NCI-H446 (cell line): ENCODE measurements around the gene CYP26B1.

Experiments
- DNase-seq, 2 experiments: peaks; one replicate each; lab custom pipeline; 2025; lab: John Stamatoyannopoulos, UW

CYP26B1 gene

GRCh38 chr2:72130659-72131360 is 16.9 kb downstream of the CYP26B1 start:
- DNase-seq: no peak

GRCh38 chr2:72129681-72130340 is 17.9 kb downstream of the CYP26B1 start:
- DNase-seq: peak; percentile 22 to 54

GRCh38 chr2:72128843-72129227 is 18.8 kb downstream of the CYP26B1 start:
- no peak for DNase-seq

- no peak for DNase-seq
These were observed 19.4 kb downstream of the CYP26B1 start for GRCh38 chr2:72128059-72128842.

- no peak for DNase-seq
These were observed 20.1 kb downstream of the CYP26B1 start for GRCh38 chr2:72127401-72128058.

- no peak for DNase-seq
These were observed 21.2 kb downstream of the CYP26B1 start for GRCh38 chr2:72126186-72127100.

DNA sequence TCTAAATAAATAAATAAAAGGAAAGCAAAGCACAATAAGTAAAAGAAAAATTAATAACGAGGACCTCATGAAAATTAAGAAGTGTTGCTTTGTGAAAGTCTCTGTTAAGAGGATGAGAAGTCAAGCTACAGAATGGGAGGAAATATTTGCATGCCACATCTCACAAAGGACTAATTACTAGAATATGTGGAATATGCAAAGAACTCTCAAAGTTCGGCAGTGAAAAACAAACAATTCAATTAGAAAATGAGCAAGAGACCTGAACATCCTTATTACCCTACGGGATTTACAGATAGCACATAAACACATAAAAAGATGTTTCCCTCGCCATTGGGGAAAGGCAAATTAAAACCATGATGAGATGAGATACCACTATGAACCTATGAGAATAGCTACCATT is 23.3 kb downstream of the CYP26B1 start:
- no peak for DNase-seq

GRCh38 chr2:72121153-72121552 is 26.5 kb downstream of the CYP26B1 start:
- DNase-seq: no peak

- DNase-seq: no peak
These were observed 28.7 kb downstream of the CYP26B1 start for GRCh38 chr2:72118951-72119350.

DNA sequence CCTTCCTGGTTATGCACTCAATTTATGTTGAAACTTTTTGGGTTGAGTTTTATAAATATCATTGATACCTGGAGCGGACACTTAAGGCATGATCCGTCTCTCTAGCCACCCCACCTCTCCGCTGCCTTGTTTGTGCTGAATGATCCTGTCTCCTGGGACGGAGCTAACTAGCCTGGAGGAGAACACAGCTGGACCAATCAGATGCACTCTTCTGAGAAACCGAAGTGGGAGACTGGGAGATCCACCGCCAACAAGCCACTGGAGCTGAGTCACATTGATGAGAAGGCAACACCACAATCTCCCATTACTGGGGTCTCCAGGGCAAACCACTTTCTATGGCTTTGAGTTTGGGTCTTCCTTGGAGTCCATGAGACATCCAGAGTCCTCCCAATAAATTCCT is 29.3 kb downstream of the CYP26B1 start:
- no peak for DNase-seq

DNA sequence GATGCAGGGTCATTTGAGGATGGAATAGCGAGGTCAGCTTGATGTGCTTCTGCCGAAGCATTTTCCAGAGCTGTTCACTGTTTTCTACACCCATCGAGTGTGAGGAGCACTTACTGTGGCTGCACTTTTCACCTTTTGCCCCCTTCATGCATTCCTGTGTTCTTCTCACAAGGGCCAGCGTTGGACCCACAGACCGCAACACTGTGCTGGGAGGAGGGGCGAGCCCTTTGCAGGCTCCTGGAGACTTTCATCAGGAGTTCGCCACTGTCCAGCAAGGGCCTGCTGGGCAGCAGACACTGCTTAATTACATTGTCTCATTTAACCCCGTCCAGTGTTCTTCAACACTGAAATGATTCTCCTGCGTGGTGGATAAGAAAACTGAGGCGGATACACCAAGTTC is 29.9 kb downstream of the CYP26B1 start:
- DNase-seq: no peak

GRCh38 chr2:72117029-72117428 is 30.6 kb downstream of the CYP26B1 start:
- DNase-seq: no peak

GRCh38 chr2:72116081-72116533 is 31.6 kb downstream of the CYP26B1 start:
- peak in 1 of 2 experiments; percentile 17 for DNase-seq

DNA sequence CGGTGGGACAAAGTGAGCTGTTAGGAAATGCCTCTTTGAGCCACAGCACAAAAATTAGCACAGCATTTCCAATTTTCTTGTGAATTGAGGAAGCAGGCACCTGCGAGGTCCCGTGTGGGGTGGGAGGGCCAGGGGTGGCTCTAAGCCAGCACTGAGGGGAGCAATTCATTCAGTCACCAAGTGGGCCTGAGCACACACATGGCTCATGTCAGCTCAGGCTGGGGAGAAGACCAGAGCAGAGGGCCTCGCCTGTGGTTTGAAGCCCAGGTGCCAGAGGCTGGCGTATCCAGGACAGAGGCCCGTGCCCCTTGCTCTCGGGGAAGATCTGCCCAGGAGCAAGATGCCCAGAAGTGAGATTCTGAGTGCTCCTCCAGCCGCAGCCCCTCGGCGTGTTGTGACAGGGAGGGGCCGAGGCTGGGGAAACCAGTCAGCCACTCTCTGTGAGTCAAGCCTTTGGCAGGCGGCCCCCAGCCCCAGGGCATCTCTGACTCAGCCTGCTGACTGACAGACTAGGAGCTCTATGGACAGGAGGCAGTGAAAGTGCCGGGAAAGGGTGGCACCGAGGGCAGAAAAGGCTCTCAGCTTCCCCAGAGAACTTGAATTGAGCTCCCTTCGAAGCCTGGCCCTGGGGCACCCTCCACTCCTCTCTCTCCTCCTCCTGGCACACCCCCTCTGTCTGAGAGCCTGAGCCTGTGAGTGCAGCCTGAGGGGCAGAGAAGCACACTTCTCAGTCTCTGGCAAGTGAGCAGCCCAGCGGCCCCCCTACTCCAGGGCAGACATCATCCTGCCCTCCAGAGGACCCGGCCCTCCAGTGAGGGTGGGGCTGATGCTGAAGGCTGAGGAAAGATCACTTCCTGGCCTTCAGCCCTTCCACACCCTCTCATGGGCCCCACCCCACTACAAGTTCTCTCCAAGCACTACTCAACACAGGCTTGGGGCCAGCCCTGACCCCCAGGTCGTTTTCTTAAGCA is 32.3 kb downstream of the CYP26B1 start:
- DNase-seq: peak; percentile 51 to 83

DNA sequence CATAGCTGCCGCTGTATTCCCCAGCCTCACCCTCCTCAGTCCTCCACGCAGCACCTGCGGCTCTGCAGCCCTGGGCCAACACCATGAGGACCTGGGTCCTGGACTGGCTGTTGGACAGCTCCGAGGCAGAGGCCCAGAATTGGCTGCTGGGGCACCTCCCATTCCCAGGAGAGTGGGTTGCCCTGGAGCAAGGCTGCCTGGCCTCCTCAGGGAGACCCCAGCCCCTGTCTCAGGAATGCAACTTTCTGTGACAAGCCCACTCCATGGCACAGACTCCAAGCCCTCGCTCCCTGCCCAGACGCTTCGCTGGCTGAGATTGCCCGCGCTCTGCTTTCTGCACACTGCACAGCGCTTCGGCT is 33.0 kb downstream of the CYP26B1 start:
- no peak for DNase-seq

DNA sequence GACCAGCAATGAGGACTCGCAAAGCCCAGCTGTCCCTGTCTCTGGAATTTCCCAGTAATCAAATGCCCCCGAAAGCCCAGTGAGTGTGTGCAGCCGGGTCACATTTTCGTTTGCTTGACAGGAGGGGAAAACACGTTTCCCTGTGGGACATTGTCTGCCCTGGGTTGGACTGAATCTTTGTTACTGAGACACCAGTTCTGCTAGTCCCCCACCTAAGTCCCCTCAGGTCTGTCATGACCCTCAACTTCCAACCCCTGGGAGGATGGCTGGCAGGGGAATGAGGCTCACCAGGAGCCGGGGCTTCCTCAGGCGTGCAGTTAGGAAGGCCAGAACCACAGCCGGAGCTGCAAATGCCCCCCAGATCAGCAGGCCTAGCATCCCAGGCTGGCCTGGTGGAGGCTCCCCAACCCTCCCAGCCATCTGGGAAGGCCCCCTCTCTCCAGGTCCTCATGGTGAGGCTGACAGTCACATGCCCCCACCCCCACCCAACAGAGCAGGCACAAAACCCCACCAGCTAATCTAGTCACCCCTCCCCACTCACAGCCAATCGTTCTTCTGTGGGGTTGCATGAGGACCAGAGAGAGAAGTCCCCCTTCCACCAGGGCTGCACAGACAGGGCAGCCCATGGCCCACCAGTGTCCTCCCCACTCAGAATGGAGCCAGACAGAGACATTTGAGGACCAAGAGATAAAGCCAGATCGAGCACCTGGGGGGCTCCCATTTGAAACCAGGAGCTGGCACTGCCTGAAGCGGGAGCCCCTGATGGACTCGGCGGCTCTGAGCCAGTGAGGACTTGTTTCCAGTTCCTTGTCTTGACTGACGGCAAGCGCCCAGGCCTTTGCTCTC is 33.6 kb downstream of the CYP26B1 start:
- no peak for DNase-seq

DNA sequence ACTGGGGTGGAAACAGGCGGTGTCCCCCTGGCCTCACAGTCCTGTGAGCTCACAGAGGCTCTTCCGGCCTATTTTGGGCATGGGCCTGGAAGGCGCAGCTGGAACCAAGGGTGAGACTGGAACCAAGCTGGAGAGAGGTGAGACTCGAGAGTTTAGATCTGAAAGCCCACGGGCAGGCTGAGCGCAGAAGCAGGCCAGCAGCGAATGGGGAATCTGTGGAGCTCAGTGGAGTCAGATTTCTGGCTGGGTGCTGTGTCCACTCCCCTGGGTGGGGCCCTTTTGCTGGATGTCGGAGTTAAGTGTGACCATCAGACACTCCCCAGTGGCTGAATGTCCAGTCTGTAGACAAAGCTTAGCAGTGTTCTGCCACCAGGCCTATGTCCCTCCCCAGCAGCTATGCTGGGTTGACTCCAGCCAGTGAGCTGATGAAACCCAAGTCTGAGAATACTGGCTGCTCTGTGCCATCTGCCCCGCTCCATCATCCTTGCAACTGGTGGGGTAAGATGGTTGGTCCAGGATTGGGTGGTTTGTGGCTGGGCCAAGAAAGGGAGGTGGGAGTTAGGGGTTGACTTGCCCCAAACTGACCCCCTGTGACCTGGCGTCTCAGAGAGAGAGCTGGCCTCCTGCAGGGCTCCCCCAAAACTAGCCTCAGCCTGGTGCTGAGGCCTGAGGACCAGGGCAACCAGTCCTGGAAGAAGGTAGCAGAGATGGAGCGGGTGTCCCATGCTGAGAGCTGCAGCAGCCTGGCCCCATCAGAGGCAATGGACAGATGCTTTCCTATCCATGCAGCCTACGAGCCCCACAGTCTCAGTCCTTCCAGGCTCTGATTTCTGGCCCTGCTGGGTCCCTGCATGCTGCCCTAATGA is 34.4 kb downstream of the CYP26B1 start:
- no peak for DNase-seq

GRCh38 chr2:72112401-72112800 is 35.3 kb downstream of the CYP26B1 start:
- no peak for DNase-seq
